ENCODE data around the gene KRTAP4-7. TPM values are rescaled to one million over a fixed set of nuclear protein-coding genes. Genes with fewer than 3 reads are reported as not detected.

The KRTAP4-7 gene
- total RNA-seq, 2 donors from 2014 or later, result not detected

GRCh38 chr17:41060052-41060604, 23.8 kb upstream of the KRTAP4-7 start, which contains the start of gene KRTAP2-3:
Gene KRTAP2-3 (minus strand): TSS chr17:41060114. CDS start chr17:41060050, 64 bp downstream.
- Histone ChIP-seq H3K36me3 (ENCODE audit: control insufficient read depth, insufficient read depth, low read length) (no peaks in the 10 kb centered on the region), H3K9me3 (ENCODE audit: control insufficient read depth, low read length) (peaks cover 7% of the 10 kb centered on the region), H3K4me1 (ENCODE audit: control insufficient read depth, insufficient read depth, low read length) (no peaks in the 10 kb centered on the region), H3K9ac (ENCODE audit: extremely low read depth, low read length, poor library complexity, severe bottlenecking) (no peak within 1 kb of the TSS), H3K27me3 (ENCODE audit: control insufficient read depth, insufficient read depth, low read length, poor library complexity, severe bottlenecking) (no peaks in the 10 kb centered on the region), H3K4me3 (ENCODE audit: low read length) (no peak within 1 kb of the TSS), H3K27ac (ENCODE audit: low read depth, low read length) (no peak within 1 kb of the TSS)
- Mint-ChIP-seq H3K36me3 (ENCODE audit: low read depth) (no peaks in the 10 kb centered on the region), H3K27ac (no peak within 1 kb of the TSS), H3K4me1 (peaks cover 3% of the 10 kb centered on the region), H3K4me3 (no peak within 1 kb of the TSS), H3K27me3 (ENCODE audit: insufficient read depth) (no peaks in the 10 kb centered on the region), H3K9me3 (peaks cover 7% of the 10 kb centered on the region)
- TF ChIP-seq CTCF (conservative IDR thresholded peaks at IDR 0.05), result no peak
- 92% methylated on average over 3 to 6 of the region's 6 CpGs for WGBS, 2 experiments (ENCODE audit: insufficient coverage in 1 of 2, insufficient read length in 1 of 2)
- DNase-seq, result no peak

- Mint-ChIP-seq H3K27ac (no peak overlapping the region), H3K36me3 (ENCODE audit: low read depth) (no peaks in the 10 kb centered on the region), H3K9me3 (peaks cover 7% of the 10 kb centered on the region), H3K4me3 (no peak overlapping the region), H3K27me3 (ENCODE audit: insufficient read depth) (no peaks in the 10 kb centered on the region), H3K4me1 (peaks cover 3% of the 10 kb centered on the region)
- Histone ChIP-seq H3K9ac (ENCODE audit: extremely low read depth, low read length, poor library complexity, severe bottlenecking) (no peak overlapping the region), H3K4me1 (ENCODE audit: control insufficient read depth, insufficient read depth, low read length) (no peaks in the 10 kb centered on the region), H3K27ac (ENCODE audit: low read depth, low read length) (no peak overlapping the region), H3K4me3 (ENCODE audit: low read length) (no peak overlapping the region), H3K9me3 (ENCODE audit: control insufficient read depth, low read length) (peaks cover 7% of the 10 kb centered on the region), H3K27me3 (ENCODE audit: control insufficient read depth, insufficient read depth, low read length, poor library complexity, severe bottlenecking) (no peaks in the 10 kb centered on the region), H3K36me3 (ENCODE audit: control insufficient read depth, insufficient read depth, low read length) (no peaks in the 10 kb centered on the region)
- DNase-seq, result no peak
- WGBS, 2 experiments (ENCODE audit: insufficient coverage in 1 of 2, insufficient read length in 1 of 2), result 90 to 97% methylated on average over 1 of the region's 1 CpG
- TF ChIP-seq CTCF (conservative IDR thresholded peaks at IDR 0.05), result no peak
Observed at GRCh38 chr17:41061964-41062363, 22.0 kb upstream of the KRTAP4-7 start.

GRCh38 chr17:41063449-41063848, 20.5 kb upstream of the KRTAP4-7 start:
- 96% methylated on average over 4 of the region's 4 CpGs; no CpG with 5 or more reads in 1 of the 2 experiments for WGBS, 2 experiments (ENCODE audit: insufficient coverage in 1 of 2, insufficient read length in 1 of 2)

More at GRCh38 chr17:41063449-41063848, 20.5 kb upstream of the KRTAP4-7 start:
- DNase-seq, result no peak
- Mint-ChIP-seq H3K27me3 (ENCODE audit: insufficient read depth) (no peaks in the 10 kb centered on the region), H3K27ac (no peak overlapping the region), H3K4me1 (peaks cover 3% of the 10 kb centered on the region), H3K9me3 (no peaks in the 10 kb centered on the region), H3K4me3 (no peak overlapping the region), H3K36me3 (ENCODE audit: low read depth) (no peaks in the 10 kb centered on the region)
- H3K36me3 ChIP-seq (ENCODE audit: control insufficient read depth, insufficient read depth, low read length), result no peaks in the 10 kb centered on the region
- H3K4me1 ChIP-seq (ENCODE audit: control insufficient read depth, insufficient read depth, low read length), result no peaks in the 10 kb centered on the region
- no peak overlapping the region for H3K27ac ChIP-seq (ENCODE audit: low read depth, low read length)
- no peak for TF ChIP-seq CTCF (conservative IDR thresholded peaks at IDR 0.05)
- H3K27me3 ChIP-seq (ENCODE audit: control insufficient read depth, insufficient read depth, low read length, poor library complexity, severe bottlenecking), result no peaks in the 10 kb centered on the region
- H3K4me3 ChIP-seq (ENCODE audit: low read length), result no peak overlapping the region
- H3K9me3 ChIP-seq (ENCODE audit: control insufficient read depth, low read length), result no peaks in the 10 kb centered on the region
- no peak overlapping the region for H3K9ac ChIP-seq (ENCODE audit: extremely low read depth, low read length, poor library complexity, severe bottlenecking)

All from endodermal cell (in vitro differentiated cells).